ENCODE results near the gene COL9A3. TPM values are rescaled to one million over a fixed set of nuclear protein-coding genes. Genes with fewer than 3 reads are reported as not detected.

Gene COL9A3
- total RNA-seq, 2 experiments from 2014 or later: not detected

DNA sequence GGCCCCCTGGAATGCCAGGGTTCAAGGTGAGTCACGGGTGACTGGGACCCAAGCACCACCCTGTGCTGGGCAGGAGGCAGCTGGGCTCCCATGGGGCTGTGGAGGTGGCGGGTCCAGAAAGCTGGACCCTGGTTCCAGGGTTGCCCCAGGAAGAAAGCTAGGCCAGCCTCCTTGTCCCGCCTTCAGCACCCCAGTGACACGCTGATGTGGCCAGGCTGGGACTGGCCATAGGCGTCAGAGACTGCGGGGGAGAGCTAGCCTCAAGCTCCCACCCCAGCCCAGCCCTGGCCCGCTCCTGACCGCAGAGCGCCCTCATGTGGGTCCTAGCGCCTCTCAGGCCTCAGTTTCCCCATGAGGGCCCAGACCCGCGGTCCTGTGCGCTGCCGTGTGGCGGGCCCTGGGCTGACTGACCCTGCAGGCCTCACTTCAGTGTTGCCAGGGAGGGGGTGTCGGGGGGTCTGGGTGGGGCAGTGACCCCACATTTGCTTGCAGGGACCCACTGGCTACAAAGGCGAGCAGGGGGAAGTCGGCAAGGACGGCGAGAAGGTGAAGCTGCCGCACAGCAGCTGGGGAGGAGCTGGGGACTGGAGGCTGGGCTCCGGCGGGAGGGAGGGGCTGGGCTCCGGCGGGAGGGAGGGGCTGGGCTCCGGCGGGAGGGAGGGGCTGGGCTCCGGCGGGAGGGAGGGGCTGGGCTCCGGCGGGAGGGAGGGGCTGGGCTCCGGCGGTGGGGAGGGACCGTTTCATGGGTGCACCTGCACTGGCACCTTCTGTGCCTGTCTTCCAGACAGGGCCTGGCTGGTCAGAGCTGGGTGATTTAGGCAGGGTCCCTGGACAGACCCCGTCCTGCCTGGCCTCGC, 7.9 kb downstream of the COL9A3 start:
- DNase-seq: peak; percentile 34
- H3K9me3 Mint-ChIP-seq: no peaks in the 10 kb centered on the region
- no peaks in the 10 kb centered on the region for H3K36me3 Mint-ChIP-seq (ENCODE audit: low read depth)
- no peaks in the 10 kb centered on the region for H3K4me1 Mint-ChIP-seq (ENCODE audit: low read depth)
- intact Hi-C loops (cut with micrococcal nuclease): no loop called here
- H3K4me3 Mint-ChIP-seq: no peak overlapping the region
- no peak overlapping the region for H3K27ac Mint-ChIP-seq
- peaks cover 3% of the 10 kb centered on the region for H3K27me3 Mint-ChIP-seq (ENCODE audit: low read depth)
- CTCF ChIA-PET: no interaction called here

DNA sequence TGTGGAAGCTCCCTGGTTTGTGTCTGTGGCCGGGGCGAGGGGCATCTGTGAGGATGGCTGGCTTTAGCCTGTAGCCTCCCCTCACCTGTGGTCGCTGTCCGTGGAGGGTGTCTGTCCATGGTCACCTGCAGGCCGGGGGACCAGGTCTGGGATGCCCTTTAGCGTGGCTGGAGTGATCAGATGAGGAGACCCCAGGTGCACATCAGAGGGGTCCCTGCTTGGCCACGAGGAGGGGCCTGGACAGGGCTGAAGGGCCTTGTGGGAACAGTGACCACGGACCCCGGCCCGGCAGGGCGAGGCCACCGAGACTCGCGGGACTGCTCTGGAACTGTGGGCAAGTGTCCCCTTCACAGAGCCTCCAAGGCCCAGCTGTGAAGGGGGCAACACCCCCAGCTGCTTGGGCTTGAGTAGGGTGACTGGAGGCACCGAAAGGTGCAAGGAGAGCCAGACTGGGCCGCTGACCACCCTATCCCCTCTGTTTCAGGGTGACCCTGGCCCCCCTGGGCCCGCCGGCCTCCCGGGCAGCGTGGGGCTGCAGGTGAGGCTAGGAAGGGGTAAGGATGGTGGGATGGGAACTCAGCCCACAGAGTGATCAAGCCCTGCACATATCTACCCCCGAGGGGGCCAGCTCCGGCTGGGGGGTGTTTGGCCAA, 8.6 kb downstream of the COL9A3 start:
- Mint-ChIP-seq H3K27ac (no peak overlapping the region), H3K4me3 (no peak overlapping the region), H3K4me1 (ENCODE audit: low read depth) (no peaks in the 10 kb centered on the region), H3K36me3 (ENCODE audit: low read depth) (no peaks in the 10 kb centered on the region), H3K9me3 (no peaks in the 10 kb centered on the region), H3K27me3 (ENCODE audit: low read depth) (no peaks in the 10 kb centered on the region)
- CTCF ChIA-PET: no interaction called here
- no peak for DNase-seq
- intact Hi-C loops (cut with micrococcal nuclease): no loop called here

DNA sequence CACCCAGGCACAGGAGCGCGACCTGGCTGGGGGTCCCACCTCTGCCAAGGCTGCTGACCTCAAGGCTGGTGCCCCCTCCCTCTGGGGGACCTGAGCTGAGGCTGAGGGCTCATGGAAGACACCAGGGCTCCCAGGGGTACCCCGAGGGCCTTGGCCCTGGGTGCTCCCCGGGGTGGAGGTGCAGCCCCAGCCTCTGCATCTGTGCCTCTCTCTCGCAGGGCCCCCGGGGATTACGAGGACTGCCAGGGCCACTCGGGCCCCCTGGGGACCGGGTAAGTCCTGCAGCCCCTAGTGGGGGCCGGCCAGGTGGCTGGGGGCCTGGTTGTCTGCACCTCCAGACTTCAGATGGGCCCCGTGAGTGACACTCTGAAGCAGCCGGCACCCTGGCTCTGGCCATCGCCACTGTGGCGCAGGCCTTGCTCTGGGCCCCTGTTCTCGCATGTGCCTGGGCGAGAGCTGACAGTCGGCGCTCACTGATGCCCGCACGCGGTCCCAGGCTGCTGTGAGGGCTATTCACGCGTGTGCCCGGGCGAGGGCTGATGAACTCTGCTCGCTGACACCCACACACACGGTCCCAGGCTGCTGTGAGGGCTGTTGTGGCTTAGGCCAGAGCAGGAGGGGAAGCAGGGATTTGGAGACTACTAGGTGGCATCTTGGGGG, 9.3 kb downstream of the COL9A3 start:
- Mint-ChIP-seq H3K36me3 (ENCODE audit: low read depth) (no peaks in the 10 kb centered on the region), H3K9me3 (no peaks in the 10 kb centered on the region), H3K4me3 (no peak overlapping the region), H3K27ac (no peak overlapping the region), H3K27me3 (ENCODE audit: low read depth) (no peaks in the 10 kb centered on the region), H3K4me1 (ENCODE audit: low read depth) (no peaks in the 10 kb centered on the region)
- intact Hi-C loops (cut with micrococcal nuclease): no loop called here
- no peak for DNase-seq
- CTCF ChIA-PET: no interaction called here

DNA sequence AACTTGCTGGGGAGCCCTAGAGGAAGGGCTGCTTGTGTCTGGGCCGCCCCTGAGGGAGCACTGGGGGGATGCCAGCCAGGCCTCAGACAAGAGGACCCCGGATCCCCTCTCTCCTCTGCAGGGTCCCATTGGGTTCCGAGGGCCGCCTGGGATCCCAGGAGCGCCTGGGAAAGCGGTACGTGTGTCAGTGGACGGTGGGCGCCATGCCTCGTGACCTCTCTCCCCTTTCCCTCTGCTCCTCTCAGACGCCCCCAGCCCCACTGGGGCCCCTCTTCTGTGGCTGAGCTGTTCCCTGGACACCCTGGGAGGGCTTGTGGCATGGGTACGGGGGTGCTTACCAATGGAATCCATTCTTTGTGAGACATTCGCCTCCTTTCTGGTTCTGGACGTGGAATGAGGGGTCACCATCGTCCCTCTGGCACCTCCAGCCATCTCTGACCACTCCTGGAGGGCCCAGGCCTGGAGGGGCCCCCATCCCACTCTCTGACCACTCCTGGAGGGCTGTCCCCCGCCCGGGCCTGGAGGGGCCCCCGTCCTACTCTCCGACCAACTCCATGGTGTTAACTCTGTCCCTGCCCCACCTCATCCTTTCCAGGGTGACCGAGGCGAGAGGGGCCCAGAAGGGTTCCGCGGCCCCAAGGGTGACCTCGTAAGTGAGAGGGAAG, 9.9 kb downstream of the COL9A3 start:
- no peaks in the 10 kb centered on the region for H3K9me3 Mint-ChIP-seq
- no peak overlapping the region for H3K27ac Mint-ChIP-seq
- CTCF ChIA-PET: no interaction called here
- H3K4me1 Mint-ChIP-seq (ENCODE audit: low read depth): no peaks in the 10 kb centered on the region
- intact Hi-C loops (cut with micrococcal nuclease): no loop called here
- H3K4me3 Mint-ChIP-seq: no peak overlapping the region
- no peaks in the 10 kb centered on the region for H3K36me3 Mint-ChIP-seq (ENCODE audit: low read depth)
- no peaks in the 10 kb centered on the region for H3K27me3 Mint-ChIP-seq (ENCODE audit: low read depth)
- DNase-seq: no peak

DNA sequence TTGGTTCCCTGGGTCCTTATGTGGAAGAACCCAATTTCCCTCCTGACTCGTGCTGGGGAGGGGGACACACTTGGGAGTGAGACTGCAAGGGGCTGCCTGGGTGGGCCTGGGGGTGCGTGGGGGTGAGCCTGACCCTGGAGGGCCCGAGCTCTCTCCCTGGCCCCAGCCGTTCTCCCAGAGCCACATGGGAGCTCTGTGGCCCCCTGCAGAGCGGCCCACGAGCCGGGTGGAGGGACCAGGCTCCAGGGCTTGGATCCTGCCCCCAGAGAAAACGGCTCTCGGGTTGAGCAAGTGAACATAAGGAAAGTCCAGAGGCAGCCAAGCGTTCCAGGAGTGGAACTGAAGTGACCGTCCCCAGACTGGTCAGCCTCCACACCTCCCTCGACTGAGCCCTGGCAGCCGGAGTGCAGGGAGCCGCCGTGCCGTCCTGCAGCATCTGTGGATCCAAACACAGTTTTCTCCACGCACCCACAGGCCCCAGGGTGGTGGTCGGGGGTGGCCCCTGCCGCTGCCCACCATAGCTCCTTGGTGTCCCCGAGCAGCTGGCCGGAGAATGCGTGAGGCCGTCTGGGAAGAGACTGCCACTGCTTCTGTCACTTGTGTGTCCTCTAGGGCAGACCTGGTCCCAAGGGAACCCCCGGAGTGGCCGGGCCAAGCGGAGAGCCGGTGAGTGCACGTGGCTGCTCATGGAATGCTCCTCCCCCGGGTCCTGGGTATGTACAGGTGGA, 10.6 kb downstream of the COL9A3 start:
- no peaks in the 10 kb centered on the region for H3K27me3 Mint-ChIP-seq (ENCODE audit: low read depth)
- CTCF ChIA-PET: no interaction called here
- no peak for DNase-seq
- H3K4me3 Mint-ChIP-seq: no peak overlapping the region
- intact Hi-C loops (cut with micrococcal nuclease): no loop called here
- H3K27ac Mint-ChIP-seq: no peak overlapping the region
- no peaks in the 10 kb centered on the region for H3K36me3 Mint-ChIP-seq (ENCODE audit: low read depth)
- H3K4me1 Mint-ChIP-seq (ENCODE audit: low read depth): no peaks in the 10 kb centered on the region
- no peaks in the 10 kb centered on the region for H3K9me3 Mint-ChIP-seq

DNA sequence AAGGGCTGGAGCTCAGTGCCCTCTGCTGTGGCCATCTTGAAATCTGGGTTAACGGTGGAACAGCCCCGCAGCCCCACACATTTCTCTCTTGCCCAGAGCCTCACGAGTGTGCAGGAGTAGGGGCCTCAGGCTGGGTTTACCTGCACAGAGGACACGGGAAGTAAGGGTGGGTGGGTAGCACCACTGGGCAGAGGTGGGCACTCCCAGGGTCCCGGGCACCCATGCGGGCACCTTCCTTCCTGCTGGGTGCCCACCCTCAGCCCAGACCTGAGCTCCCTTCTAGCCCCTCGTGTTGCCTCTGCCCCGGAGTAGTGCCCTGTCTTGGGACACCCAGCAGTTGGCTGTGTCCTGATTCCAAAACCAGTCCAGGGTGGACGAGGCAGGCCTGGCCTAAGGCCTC, 11.2 kb downstream of the COL9A3 start:
- CTCF ChIA-PET: no interaction called here
- H3K27me3 Mint-ChIP-seq (ENCODE audit: low read depth): no peaks in the 10 kb centered on the region
- no peaks in the 10 kb centered on the region for H3K9me3 Mint-ChIP-seq

DNA sequence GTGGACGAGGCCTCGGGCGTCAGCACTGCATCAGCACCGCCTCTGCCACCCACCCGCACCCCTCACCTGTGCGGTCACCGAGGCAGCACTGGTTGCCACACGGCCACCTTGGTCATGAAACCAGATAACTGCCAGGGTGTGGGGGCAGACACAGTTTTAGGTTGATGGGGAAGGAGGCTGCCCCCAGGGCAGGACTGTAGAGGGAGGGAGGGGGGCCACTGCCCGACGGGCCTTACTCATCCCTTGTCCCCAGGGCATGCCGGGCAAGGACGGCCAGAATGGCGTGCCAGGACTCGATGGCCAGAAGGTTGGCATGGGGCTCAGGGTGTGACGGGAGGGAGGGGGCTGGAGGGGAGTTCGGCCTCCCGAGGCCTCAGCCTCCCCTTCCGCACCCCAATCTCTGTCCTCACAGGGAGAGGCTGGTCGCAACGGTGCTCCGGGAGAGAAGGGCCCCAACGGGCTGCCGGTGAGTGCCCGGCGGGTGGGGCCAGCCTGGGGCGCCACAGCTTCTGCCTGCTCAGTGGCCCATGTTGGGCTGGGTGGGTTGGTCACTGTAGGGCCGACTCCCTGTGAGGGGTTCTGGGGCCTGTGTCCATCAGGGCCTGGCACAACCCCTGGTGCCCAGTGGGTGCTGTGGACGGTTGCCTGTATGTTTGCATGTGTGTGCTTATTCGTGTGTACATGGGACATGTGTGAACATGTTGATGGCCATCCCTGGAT, 11.8 kb downstream of the COL9A3 start:
- no peak for DNase-seq
- no peaks in the 10 kb centered on the region for H3K9me3 Mint-ChIP-seq

More for the DNA sequence above, 11.2 kb downstream of the COL9A3 start:
- Mint-ChIP-seq H3K27ac (no peak overlapping the region), H3K4me1 (ENCODE audit: low read depth) (no peaks in the 10 kb centered on the region), H3K36me3 (ENCODE audit: low read depth) (no peaks in the 10 kb centered on the region), H3K4me3 (no peak overlapping the region)
- DNase-seq: no peak
- intact Hi-C loops (cut with micrococcal nuclease): no loop called here

DNA sequence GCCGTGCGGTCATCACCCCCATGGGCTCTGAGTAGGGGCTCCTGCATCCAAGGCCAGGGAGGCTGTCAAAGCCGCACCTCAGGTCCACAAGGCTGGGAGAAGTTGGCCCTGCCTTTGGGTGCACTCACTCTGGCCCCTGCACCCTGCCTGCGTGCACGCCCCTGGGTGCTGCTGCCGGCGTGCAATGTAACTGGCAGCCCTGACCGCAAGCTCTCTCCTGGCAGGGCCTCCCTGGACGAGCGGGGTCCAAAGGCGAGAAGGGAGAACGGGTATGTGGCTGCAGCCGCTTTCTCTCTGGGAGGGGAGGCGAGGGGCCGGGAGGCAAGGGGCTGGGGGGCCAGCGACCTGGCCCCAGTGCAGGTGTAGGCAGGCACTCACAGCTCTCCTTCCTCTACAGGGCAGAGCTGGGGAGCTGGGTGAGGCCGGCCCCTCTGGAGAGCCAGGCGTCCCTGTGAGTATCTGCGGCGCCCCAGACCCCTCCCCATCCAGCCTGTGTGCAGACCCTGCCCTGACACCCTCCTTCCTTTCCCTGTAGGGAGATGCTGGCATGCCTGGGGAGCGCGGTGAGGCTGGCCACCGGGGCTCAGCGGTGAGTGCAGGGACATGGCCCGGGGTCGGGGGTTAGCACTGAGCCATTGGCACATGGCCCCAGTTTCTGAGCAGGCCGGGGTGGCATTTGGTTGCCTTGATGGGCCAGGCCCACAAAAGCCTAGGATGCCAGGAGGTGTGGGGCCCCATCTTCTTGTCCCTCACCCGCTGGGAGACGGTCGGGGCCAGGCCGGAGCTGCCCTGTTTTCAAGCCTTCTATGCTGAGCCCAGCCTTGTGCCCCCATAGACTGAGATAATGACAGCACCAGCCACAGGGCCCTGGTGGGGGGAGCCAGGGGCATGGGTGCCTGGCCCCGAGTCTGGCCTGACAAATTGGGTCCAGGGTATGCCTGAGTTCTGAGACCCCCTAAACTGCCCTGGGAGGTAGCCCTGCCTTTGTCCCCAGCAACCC, 12.7 kb downstream of the COL9A3 start:
- intact Hi-C loops (cut with micrococcal nuclease): no loop called here

More for the DNA sequence above, 11.8 kb downstream of the COL9A3 start:
- Mint-ChIP-seq H3K27me3 (ENCODE audit: low read depth) (no peaks in the 10 kb centered on the region), H3K36me3 (ENCODE audit: low read depth) (no peaks in the 10 kb centered on the region), H3K4me3 (no peak overlapping the region), H3K27ac (no peak overlapping the region), H3K4me1 (ENCODE audit: low read depth) (no peaks in the 10 kb centered on the region)
- CTCF ChIA-PET: no interaction called here
- intact Hi-C loops (cut with micrococcal nuclease): no loop called here

DNA sequence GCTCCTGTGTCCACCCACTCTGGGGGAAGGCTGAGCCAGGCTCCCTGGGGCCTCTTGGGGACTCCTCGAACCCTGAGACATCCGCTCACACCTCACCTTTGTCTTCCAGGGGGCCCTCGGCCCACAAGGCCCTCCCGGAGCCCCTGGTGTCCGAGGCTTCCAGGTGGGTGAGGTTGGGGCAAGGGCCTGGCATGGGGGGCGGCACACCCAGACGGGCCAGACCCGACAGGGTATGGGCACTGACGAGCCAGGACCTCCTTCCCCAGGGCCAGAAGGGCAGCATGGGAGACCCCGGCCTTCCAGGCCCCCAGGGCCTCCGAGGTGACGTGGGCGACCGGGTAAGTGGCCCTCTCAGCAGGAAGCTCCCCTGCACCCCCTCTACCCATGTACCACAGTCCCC, 13.4 kb downstream of the COL9A3 start:
- no peak overlapping the region for H3K27ac Mint-ChIP-seq
- CTCF ChIA-PET: no interaction called here
- H3K4me1 Mint-ChIP-seq (ENCODE audit: low read depth): no peaks in the 10 kb centered on the region
- no peak for DNase-seq
- no peaks in the 10 kb centered on the region for H3K36me3 Mint-ChIP-seq (ENCODE audit: low read depth)
- H3K4me3 Mint-ChIP-seq: no peak overlapping the region
- H3K27me3 Mint-ChIP-seq (ENCODE audit: low read depth): no peaks in the 10 kb centered on the region
- intact Hi-C loops (cut with micrococcal nuclease): no loop called here
- H3K9me3 Mint-ChIP-seq: no peaks in the 10 kb centered on the region

More for the DNA sequence above, 12.7 kb downstream of the COL9A3 start:
- no peaks in the 10 kb centered on the region for H3K9me3 Mint-ChIP-seq
- DNase-seq: no peak
- no peaks in the 10 kb centered on the region for H3K27me3 Mint-ChIP-seq (ENCODE audit: low read depth)
- no peaks in the 10 kb centered on the region for H3K4me1 Mint-ChIP-seq (ENCODE audit: low read depth)
- no peak overlapping the region for H3K4me3 Mint-ChIP-seq
- no peaks in the 10 kb centered on the region for H3K36me3 Mint-ChIP-seq (ENCODE audit: low read depth)
- CTCF ChIA-PET: no interaction called here
- H3K27ac Mint-ChIP-seq: no peak overlapping the region

DNA sequence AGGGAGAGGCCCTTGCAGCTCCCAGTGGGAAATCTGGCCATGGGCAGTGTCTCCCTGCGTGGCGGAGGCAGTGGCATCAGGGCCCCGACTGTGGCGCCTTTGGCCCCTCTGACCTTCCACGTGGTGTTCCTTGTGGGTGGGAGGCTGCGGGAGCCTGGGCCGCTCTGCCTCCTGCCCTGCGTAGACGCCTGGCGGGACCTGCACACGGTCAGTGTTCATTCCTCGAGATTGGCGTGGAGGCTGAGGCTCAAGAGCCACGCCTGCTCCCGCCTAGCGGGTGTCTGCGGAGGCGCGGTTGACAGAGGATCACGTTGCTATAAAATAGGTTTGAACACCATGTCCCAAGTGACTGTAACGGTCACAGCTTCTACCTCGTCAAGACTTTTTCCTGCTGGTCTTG, 14.0 kb downstream of the COL9A3 start:
- no peak for DNase-seq
- no peaks in the 10 kb centered on the region for H3K9me3 Mint-ChIP-seq
- CTCF ChIA-PET: no interaction called here
- intact Hi-C loops (cut with micrococcal nuclease): no loop called here
- no peak overlapping the region for H3K27ac Mint-ChIP-seq
- H3K4me3 Mint-ChIP-seq: no peak overlapping the region
- no peaks in the 10 kb centered on the region for H3K27me3 Mint-ChIP-seq (ENCODE audit: low read depth)
- H3K36me3 Mint-ChIP-seq (ENCODE audit: low read depth): no peaks in the 10 kb centered on the region
- no peaks in the 10 kb centered on the region for H3K4me1 Mint-ChIP-seq (ENCODE audit: low read depth)

DNA sequence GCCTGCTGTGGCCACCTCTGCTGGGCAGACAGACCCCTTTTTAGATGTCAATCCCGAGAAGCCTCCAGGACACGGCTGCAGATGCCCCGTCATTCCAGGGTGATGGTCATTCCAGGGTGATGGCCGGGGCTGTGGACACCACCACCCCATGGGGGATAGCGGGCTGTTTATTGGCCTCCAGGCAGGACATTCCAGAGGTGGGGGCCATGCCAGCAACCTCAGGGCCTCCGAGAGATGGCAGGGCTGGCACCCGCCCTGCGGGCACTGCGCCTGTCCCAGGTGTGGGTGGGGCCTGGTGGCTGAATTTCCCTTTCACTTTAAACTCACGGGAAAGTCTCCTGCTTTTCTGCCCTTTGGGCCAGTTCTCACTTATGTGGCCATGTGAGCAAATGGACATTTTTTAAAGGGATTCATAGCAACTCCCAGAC, 14.5 kb downstream of the COL9A3 start:
- intact Hi-C loops (cut with micrococcal nuclease): no loop called here
- no peak for DNase-seq
- Mint-ChIP-seq H3K4me1 (ENCODE audit: low read depth) (no peaks in the 10 kb centered on the region), H3K36me3 (ENCODE audit: low read depth) (no peaks in the 10 kb centered on the region), H3K27me3 (ENCODE audit: low read depth) (no peaks in the 10 kb centered on the region), H3K27ac (no peak overlapping the region), H3K4me3 (no peak overlapping the region), H3K9me3 (no peaks in the 10 kb centered on the region)
- CTCF ChIA-PET: interaction anchor here (0.6 to 1.2 kb wide), 2 partner anchors 9 to 382 kb away, joined by 3 to 4 read pairs; no protein-coding TSS in a partner anchor
